SK-N-SH (cell line): ENCODE measurements around the gene PCDHGA5. TPM values are rescaled to one million over a fixed set of nuclear protein-coding genes. Genes with fewer than 3 reads are reported as not detected.

Experiments used
- CTCF ChIA-PET: fragments of 300-600, 350-600 bp; formaldehyde crosslinking; extraction: SDS; loops from one replicate; lab custom pipeline; 2021; lab: Yijun Ruan, JAX
- POLR2A ChIA-PET: fragments of 350-600 bp; sonication (Branson Sonifier 250); formaldehyde crosslinking; extraction: SDS; loops from one replicate; lab custom pipeline; 2020; ENCODE audit warnings: antibody characterized with exemption, inconsistent platforms; lab: Yijun Ruan, JAX
- DNase-seq: peaks from one replicate; pipeline ENCODE4 v3.0.0; 2012
- H2AFZ ChIP-seq: fragments of 200-600 bp; sonication (generic); 2 replicates; pipeline ENCODE4 v1.8.1; 2016; ENCODE audit warnings: antibody characterized with exemption, mild to moderate bottlenecking, low read depth
- H3F3A ChIP-seq: fragments of 200-600 bp; sonication (generic); replicated peaks from 2 replicates; pipeline ENCODE3; 2016; ENCODE audit warnings: antibody characterized with exemption, mild to moderate bottlenecking; ENCODE audit not compliant: insufficient read depth
- H3K27ac ChIP-seq, 2 experiments: fragments of 200-500 bp in 1 of 2; fragments of 200-600 bp in 1 of 2; sonication (Bioruptor generic) in 1 of 2; sonication (generic), shearing (Covaris generic) in 1 of 2; 2 replicates each; pipeline versions ENCODE4 v1.5.1 to v1.6.1; 2014 to 2016; ENCODE audit warnings: low read depth in 2 of 2, inconsistent platforms in 1 of 2, low read length in 1 of 2, mild to moderate bottlenecking in 1 of 2, mixed read lengths in 1 of 2
- H3K27me3 ChIP-seq: fragments of 200-600 bp; sonication (generic), shearing (Covaris generic); 2 replicates; pipeline ENCODE4 v1.6.1; 2016; ENCODE audit warnings: mixed run types; ENCODE audit not compliant: insufficient read depth
- H3K36me3 ChIP-seq, 2 experiments: fragments of 200-500 bp in 1 of 2; fragments of 200-600 bp in 1 of 2; sonication (Bioruptor generic) in 1 of 2; sonication (generic) in 1 of 2; replicated peaks in 1 of 2; 2 replicates each; pipeline versions ENCODE3 to v1.5.1; 2014 to 2016; ENCODE audit warnings: low read length in 1 of 2, mild to moderate bottlenecking in 1 of 2; ENCODE audit not compliant: insufficient read depth in 2 of 2, control insufficient read depth in 1 of 2
- H3K4me1 ChIP-seq, 2 experiments: fragments of 200-500 bp in 1 of 2; fragments of 200-600 bp in 1 of 2; sonication (Bioruptor generic) in 1 of 2; sonication (generic), shearing (Covaris generic) in 1 of 2; 2 replicates each; pipeline versions ENCODE4 v1.5.1 to v1.6.1; 2014 to 2016; ENCODE audit warnings: low read depth in 1 of 2, low read length in 1 of 2, mixed run types in 1 of 2; ENCODE audit not compliant: insufficient read depth in 2 of 2, control insufficient read depth in 1 of 2
- H3K4me2 ChIP-seq: fragments of 200-600 bp; sonication (generic), shearing (Covaris generic); 2 replicates; pipeline ENCODE4 v1.6.1; 2017; ENCODE audit warnings: mixed run types
- H3K4me3 ChIP-seq, 2 experiments: fragments of 200-500 bp in 1 of 2; fragments of 200-600 bp in 1 of 2; sonication (Bioruptor generic) in 1 of 2; sonication (generic), shearing (Covaris generic) in 1 of 2; 2 replicates each; pipeline versions ENCODE4 v1.5.1 to v1.8.1; 2014 to 2016; ENCODE audit warnings: low read depth in 2 of 2, inconsistent platforms in 1 of 2, low read length in 1 of 2, mild to moderate bottlenecking in 1 of 2, mixed read lengths in 1 of 2, moderate library complexity in 1 of 2
- H3K79me2 ChIP-seq: fragments of 200-600 bp; sonication (generic); 2 replicates; pipeline ENCODE4 v1.8.1; 2017; ENCODE audit warnings: mild to moderate bottlenecking; ENCODE audit not compliant: insufficient read depth
- H3K9ac ChIP-seq: fragments of 200-600 bp; sonication (generic); 2 replicates; pipeline ENCODE4 v1.6.1; 2017; ENCODE audit warnings: mixed run types
- H3K9me2 ChIP-seq: fragments of 200-600 bp; sonication (generic); 2 replicates; pipeline ENCODE4 v1.6.1; 2017; ENCODE audit warnings: mixed run types
- H3K9me3 ChIP-seq: fragments of 200-600 bp; sonication (generic); 2 replicates; pipeline ENCODE4 v1.6.1; 2017; ENCODE audit warnings: mixed run types, mild to moderate bottlenecking, moderate library complexity
- H4K20me1 ChIP-seq: fragments of 200-600 bp; sonication (generic); 2 replicates; pipeline ENCODE4 v1.6.1; 2017; ENCODE audit warnings: mild to moderate bottlenecking, mixed run types; ENCODE audit not compliant: insufficient read depth
- CHD2 ChIP-seq: fragments of 150-350 bp; IDR thresholded peaks from 2 replicates; pipeline ENCODE4 v1.6.1; 2018; ENCODE audit warnings: low read length; ENCODE audit not compliant: partially characterized antibody
- MXI1 ChIP-seq: IDR thresholded peaks from 2 replicates; pipeline ENCODE4 v1.6.1; 2012; ENCODE audit warnings: mild to moderate bottlenecking, low read depth, low read length, improper control_type of control experiment
- NFIC ChIP-seq: IDR thresholded peaks from 2 replicates; pipeline ENCODE4 v1.4.0; 2012; ENCODE audit warnings: borderline replicate concordance
- RAD21 ChIP-seq: IDR thresholded peaks from 2 replicates; pipeline ENCODE4 v1.6.1; 2012; ENCODE audit warnings: mild to moderate bottlenecking, low read length
- RFX5 ChIP-seq: IDR thresholded peaks from 2 replicates; pipeline ENCODE4 v1.6.1; 2012; ENCODE audit warnings: mild to moderate bottlenecking, improper control_type of control experiment, low read length
- TCF12 ChIP-seq: IDR thresholded peaks from 2 replicates; pipeline ENCODE4 v1.4.0; 2012
- WGBS: methylation state at CpG from one replicate; pipeline ENCODE4 v1.1.6; 2017; ENCODE audit warnings: low lambda C conversion rate; 5-methylcytosine and 5-hydroxymethylcytosine counted together
- polyA plus RNA-seq, 3 experiments: library from polyadenylated mRNA; depleted of rRNA; stranded (reverse); fragments of >200 nt; gene quantifications; 2 replicates each; pipeline ENCODE4 v1.2.3, GENCODE V29; 2012
- TF ChIP-seq, protein P1 (sequence below): fragments of 200-600 bp; sonication (generic); IDR thresholded peaks from 2 replicates; pipeline ENCODE4 v1.6.1; 2017; ENCODE audit warnings: antibody characterized with exemption, mild to moderate bottlenecking, moderate library complexity

The PCDHGA5 gene
- polyA plus RNA-seq, 1 of the 3 experiments (the other 2 are of a cell fraction), result 0.71 TPM

DNA sequence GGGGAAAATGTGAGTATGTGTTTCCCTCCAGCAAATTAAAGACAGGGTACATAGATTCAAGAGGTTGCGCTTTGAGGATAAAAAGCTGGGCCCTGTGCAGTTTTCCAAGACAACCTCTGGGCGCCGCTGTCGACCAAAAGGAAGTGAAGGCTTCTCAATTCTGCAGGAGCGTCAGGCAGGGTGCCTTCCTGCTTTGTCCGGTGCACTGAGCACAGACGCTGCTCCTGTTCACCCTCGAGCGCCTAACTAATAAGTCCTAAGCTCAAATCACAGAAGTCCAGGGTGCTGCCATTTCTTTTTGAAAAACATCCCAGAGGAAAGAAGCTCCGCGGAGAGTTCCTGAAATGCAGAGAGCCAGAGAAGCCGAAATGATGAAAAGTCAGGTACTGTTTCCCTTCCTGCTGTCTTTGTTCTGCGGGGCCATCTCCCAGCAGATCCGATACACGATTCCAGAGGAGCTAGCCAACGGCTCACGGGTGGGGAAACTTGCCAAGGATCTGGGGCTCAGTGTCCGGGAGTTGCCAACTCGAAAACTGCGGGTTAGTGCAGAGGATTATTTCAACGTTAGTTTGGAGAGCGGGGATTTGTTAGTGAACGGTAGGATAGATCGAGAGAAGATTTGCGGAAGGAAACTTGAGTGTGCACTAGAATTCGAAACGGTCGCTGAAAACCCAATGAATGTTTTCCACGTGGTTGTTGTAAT lies 13.9 kb upstream of the PCDHGA5 start, which contains the start of gene PCDHGB1:
Gene PCDHGB1 (plus strand): TSS at position 183 of the 703 bp plus-strand sequence. CDS start 162 bp downstream, at position 345.
- H3F3A ChIP-seq, result no peaks in the 10 kb centered on the region
- no peaks in the 10 kb centered on the region; the same call in 1 of the 2 replicates for H3K9me3 ChIP-seq
- WGBS, result 60% methylated on average over 29 of the region's 29 CpGs
- peak; percentile 63 for DNase-seq
- CTCF ChIA-PET, result interaction anchor here (0.5 to 2.7 kb wide), 9 partner anchors 14 to 217 kb away, joined by 3 to 13 read pairs (median 3); partner anchors contain the start of genes PCDHB9 and PCDHGB7
- POLR2A ChIA-PET, result no interaction called here
- peak within 1 kb of the TSS in 1 of 2 experiments; percentile 6; a peak in 1 of 4 replicates for H3K4me3 ChIP-seq
- H3K27ac ChIP-seq, result no peak within 1 kb of the TSS
- no peaks in the 10 kb centered on the region for H3K4me1 ChIP-seq
- 0 out of 2 replicates have a peak within 1 kb of the TSS, but pooled peaks have one; percentile 32 for H2AFZ ChIP-seq
- no peaks in the 10 kb centered on the region for H3K27me3 ChIP-seq
- no peak within 1 kb of the TSS for H3K4me2 ChIP-seq
- TF ChIP-seq RAD21, result peak; percentile 44
- no peak for TF ChIP-seq MXI1
- TF ChIP-seq, protein P1, sequence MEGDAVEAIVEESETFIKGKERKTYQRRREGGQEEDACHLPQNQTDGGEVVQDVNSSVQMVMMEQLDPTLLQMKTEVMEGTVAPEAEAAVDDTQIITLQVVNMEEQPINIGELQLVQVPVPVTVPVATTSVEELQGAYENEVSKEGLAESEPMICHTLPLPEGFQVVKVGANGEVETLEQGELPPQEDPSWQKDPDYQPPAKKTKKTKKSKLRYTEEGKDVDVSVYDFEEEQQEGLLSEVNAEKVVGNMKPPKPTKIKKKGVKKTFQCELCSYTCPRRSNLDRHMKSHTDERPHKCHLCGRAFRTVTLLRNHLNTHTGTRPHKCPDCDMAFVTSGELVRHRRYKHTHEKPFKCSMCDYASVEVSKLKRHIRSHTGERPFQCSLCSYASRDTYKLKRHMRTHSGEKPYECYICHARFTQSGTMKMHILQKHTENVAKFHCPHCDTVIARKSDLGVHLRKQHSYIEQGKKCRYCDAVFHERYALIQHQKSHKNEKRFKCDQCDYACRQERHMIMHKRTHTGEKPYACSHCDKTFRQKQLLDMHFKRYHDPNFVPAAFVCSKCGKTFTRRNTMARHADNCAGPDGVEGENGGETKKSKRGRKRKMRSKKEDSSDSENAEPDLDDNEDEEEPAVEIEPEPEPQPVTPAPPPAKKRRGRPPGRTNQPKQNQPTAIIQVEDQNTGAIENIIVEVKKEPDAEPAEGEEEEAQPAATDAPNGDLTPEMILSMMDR, result peak; percentile 39
- TF ChIP-seq, all 33 proteins: peak for 2
- Histone ChIP-seq H4K20me1 (no peaks in the 10 kb centered on the region), H3K36me3 (no peaks in the 10 kb centered on the region), H3K9me2 (no peaks in the 10 kb centered on the region), H3K79me2 (no peaks in the 10 kb centered on the region), H3K9ac (no peak within 1 kb of the TSS)

DNA sequence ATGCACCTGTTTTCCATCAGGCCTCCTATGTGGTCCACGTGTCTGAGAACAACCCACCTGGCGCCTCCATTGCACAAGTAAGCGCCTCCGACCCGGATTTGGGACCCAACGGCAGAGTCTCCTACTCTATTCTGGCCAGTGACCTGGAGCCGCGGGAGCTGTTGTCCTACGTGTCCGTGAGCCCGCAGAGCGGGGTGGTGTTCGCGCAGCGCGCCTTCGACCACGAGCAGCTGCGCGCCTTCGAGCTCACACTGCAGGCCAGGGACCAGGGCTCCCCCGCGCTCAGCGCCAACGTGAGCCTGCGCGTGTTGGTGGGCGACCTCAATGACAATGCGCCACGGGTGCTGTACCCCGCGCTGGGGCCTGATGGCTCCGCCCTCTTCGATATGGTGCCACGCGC lies 12.4 kb upstream of the PCDHGA5 start:
- no peaks in the 10 kb centered on the region for H4K20me1 ChIP-seq
- no peaks in the 10 kb centered on the region for H3K4me1 ChIP-seq
- no peaks in the 10 kb centered on the region for H3K9me2 ChIP-seq
- no peaks in the 10 kb centered on the region for H3K36me3 ChIP-seq
- no peak overlapping the region for H3K27ac ChIP-seq
- ChIA-PET CTCF (interaction anchor here (2.7 kb wide), 1 partner anchor 213 kb away, joined by 13 read pairs; no protein-coding TSS in a partner anchor), POLR2A (no interaction called here)
- DNase-seq, result no peak
- H3K27me3 ChIP-seq, result no peaks in the 10 kb centered on the region
- no peak overlapping the region for H3K4me2 ChIP-seq
- 91% methylated on average over 25 of the region's 36 CpGs for WGBS
- H3K79me2 ChIP-seq, result no peaks in the 10 kb centered on the region
- H2AFZ ChIP-seq, result no peak overlapping the region
- no peaks in the 10 kb centered on the region for H3F3A ChIP-seq
- H3K4me3 ChIP-seq, result no peak overlapping the region; a peak in 1 of 4 replicates
- H3K9me3 ChIP-seq, result no peaks in the 10 kb centered on the region; the same call in 1 of the 2 replicates
- no peak overlapping the region for H3K9ac ChIP-seq
- TF ChIP-seq NFIC, result no peak
- no peak for TF ChIP-seq RFX5
- no peak for TF ChIP-seq TCF12
- TF ChIP-seq CHD2, result no peak
